Measurements from ENCODE around the gene MACROD1. TPM values are rescaled to one million over a fixed set of nuclear protein-coding genes. Genes with fewer than 3 reads are reported as not detected.
A peak's percentile ranks its signal among the peaks of the same experiment; 100 is the strongest.

The MACROD1 gene
- total RNA-seq, 1 donor from 2014 or later = 3.4 TPM

DNA sequence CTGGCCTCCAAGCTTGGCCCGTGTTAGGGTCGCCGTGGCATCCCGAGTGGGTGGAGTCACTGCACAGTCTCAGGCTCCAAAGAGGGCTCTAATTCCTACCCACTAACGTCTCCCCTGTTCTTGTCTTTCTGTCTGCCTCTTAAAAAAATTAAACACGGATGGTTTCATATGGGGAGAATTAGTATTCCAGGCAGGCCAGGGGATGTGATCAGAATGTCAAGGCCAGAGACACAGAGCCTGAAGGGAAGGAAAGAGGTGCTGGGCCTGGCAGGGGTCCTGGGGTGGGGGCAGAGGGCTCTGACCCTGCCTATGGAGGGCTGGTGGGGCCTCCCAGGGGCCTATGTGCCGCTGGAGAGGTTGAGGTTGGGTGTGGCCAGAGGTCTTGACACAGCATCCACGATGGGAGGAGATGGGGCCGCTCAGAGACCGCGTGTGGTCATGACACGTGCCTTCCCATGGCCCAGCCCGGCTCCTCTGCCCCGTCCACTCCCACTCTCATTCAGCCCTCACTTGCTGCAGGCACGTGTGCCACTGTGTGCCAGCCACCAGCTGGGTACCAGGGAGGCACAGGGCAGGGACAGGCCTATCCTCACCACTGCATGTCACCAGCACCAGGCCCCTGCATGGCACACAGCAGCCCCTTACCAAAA is 73.7 kb downstream of the MACROD1 start:
- Histone ChIP-seq H3K4me1 (ENCODE audit: insufficient read depth, low read length) (peaks cover 20% of the 10 kb centered on the region), H3K36me3 (ENCODE audit: insufficient read depth, low read length) (no peaks in the 10 kb centered on the region), H3K9me3 (ENCODE audit: insufficient read depth, low read depth, low read length) (no peaks in the 10 kb centered on the region), H3K27me3 (ENCODE audit: insufficient read depth, low read length) (peaks cover 32% of the 10 kb centered on the region), H3K79me2 (ENCODE audit: insufficient read depth, low read length) (no peaks in the 10 kb centered on the region), H3K9ac (ENCODE audit: low read length) (no peak overlapping the region), H3K4me2 (ENCODE audit: low read length) (no peak overlapping the region), H3K27ac (ENCODE audit: low read depth, low read length) (no peak overlapping the region), H3K4me3 (ENCODE audit: insufficient read depth, low read depth, low read length) (no peak overlapping the region), H2AFZ (ENCODE audit: low read depth, low read length) (no peak overlapping the region), H4K20me1 (ENCODE audit: insufficient read depth, low read length) (peaks cover 76% of the 10 kb centered on the region)
- Mint-ChIP-seq H3K4me3 (ENCODE audit: unreplicated experiment) (no peak overlapping the region), H3K27me3 (ENCODE audit: low read depth, unreplicated experiment) (peaks cover 53% of the 10 kb centered on the region), H3K27ac (ENCODE audit: unreplicated experiment) (no peak overlapping the region), H3K9me3 (ENCODE audit: unreplicated experiment) (peaks cover 3% of the 10 kb centered on the region), H3K36me3 (ENCODE audit: low read depth, unreplicated experiment) (no peaks in the 10 kb centered on the region), H3K4me1 (ENCODE audit: low read depth, unreplicated experiment) (peaks cover 15% of the 10 kb centered on the region)
- TF ChIP-seq CTCF (IDR thresholded peaks at IDR 0.05; ENCODE audit: insufficient read depth, low read depth, low read length) (no peak), EZH2 (IDR thresholded peaks at IDR 0.05; ENCODE audit: insufficient read depth, low read length) (no peak)
- no peak for FAIRE-seq
- DNase-seq (ENCODE audit: low read depth) = no peak

- FAIRE-seq = no peak
- H2AFZ ChIP-seq (ENCODE audit: low read depth, low read length) = no peak overlapping the region
- no peak overlapping the region for H3K9ac ChIP-seq (ENCODE audit: low read length)
- Mint-ChIP-seq H3K27me3 (ENCODE audit: low read depth, unreplicated experiment) (peaks cover 57% of the 10 kb centered on the region), H3K9me3 (ENCODE audit: unreplicated experiment) (peaks cover 3% of the 10 kb centered on the region), H3K4me1 (ENCODE audit: low read depth, unreplicated experiment) (peaks cover 15% of the 10 kb centered on the region), H3K27ac (ENCODE audit: unreplicated experiment) (peak overlapping the region; percentile 7), H3K4me3 (ENCODE audit: unreplicated experiment) (no peak overlapping the region), H3K36me3 (ENCODE audit: low read depth, unreplicated experiment) (no peaks in the 10 kb centered on the region)
- H3K27me3 ChIP-seq (ENCODE audit: insufficient read depth, low read length) = peaks cover 25% of the 10 kb centered on the region
- H3K4me3 ChIP-seq (ENCODE audit: insufficient read depth, low read depth, low read length) = no peak overlapping the region
- no peaks in the 10 kb centered on the region for H3K79me2 ChIP-seq (ENCODE audit: insufficient read depth, low read length)
- no peak overlapping the region for H3K27ac ChIP-seq (ENCODE audit: low read depth, low read length)
- H4K20me1 ChIP-seq (ENCODE audit: insufficient read depth, low read length) = peaks cover 70% of the 10 kb centered on the region
- no peak overlapping the region for H3K4me2 ChIP-seq (ENCODE audit: low read length)
- no peaks in the 10 kb centered on the region for H3K9me3 ChIP-seq (ENCODE audit: insufficient read depth, low read depth, low read length)
- no peak for DNase-seq (ENCODE audit: low read depth)
- no peaks in the 10 kb centered on the region for H3K36me3 ChIP-seq (ENCODE audit: insufficient read depth, low read length)
- H3K4me1 ChIP-seq (ENCODE audit: insufficient read depth, low read length) = peaks cover 20% of the 10 kb centered on the region
- TF ChIP-seq CTCF (IDR thresholded peaks at IDR 0.05; ENCODE audit: insufficient read depth, low read depth, low read length) = no peak
- TF ChIP-seq EZH2 (IDR thresholded peaks at IDR 0.05; ENCODE audit: insufficient read depth, low read length) = no peak
Measured at GRCh38 chr11:64090806-64091516, 75.0 kb downstream of the MACROD1 start.

All from astrocyte (in vitro differentiated cells and primary cell).